Measurements from ENCODE around the gene METTL15.

DNA sequence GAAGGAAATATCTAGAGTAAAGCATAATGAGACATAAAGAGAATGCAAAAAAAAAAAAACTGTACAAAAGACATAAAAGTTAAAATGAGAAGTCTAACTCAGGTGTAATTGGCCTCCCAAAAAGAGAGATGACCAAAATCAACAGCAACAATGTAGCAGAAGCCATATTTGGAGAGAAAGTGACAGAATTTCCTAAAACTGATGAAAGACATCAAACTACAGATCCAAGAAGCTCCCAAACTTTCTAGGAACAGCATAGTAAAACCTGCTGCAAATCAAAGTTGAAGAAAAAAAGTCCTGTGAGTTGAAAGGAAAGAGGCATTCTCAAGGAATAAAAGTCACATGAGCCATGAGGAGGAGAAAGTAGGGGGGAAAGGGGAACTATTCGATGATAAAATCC lies 231.3 kb downstream of the METTL15 start:
- TF ChIP-seq TOX (CRISPR knock-in tag; IDR thresholded peaks at IDR 0.05; ENCODE audit: borderline replicate concordance) (no peak), ARNTL (CRISPR knock-in tag; IDR thresholded peaks at IDR 0.05; ENCODE audit: borderline replicate concordance, low read depth) (no peak)
- TF ChIP-seq, protein P1, sequence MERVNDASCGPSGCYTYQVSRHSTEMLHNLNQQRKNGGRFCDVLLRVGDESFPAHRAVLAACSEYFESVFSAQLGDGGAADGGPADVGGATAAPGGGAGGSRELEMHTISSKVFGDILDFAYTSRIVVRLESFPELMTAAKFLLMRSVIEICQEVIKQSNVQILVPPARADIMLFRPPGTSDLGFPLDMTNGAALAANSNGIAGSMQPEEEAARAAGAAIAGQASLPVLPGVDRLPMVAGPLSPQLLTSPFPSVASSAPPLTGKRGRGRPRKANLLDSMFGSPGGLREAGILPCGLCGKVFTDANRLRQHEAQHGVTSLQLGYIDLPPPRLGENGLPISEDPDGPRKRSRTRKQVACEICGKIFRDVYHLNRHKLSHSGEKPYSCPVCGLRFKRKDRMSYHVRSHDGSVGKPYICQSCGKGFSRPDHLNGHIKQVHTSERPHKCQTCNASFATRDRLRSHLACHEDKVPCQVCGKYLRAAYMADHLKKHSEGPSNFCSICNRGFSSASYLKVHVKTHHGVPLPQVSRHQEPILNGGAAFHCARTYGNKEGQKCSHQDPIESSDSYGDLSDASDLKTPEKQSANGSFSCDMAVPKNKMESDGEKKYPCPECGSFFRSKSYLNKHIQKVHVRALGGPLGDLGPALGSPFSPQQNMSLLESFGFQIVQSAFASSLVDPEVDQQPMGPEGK (CRISPR knock-in tag; IDR thresholded peaks at IDR 0.05; ENCODE audit: borderline replicate concordance), result no peak

Measured in SK-N-SH treated with all-trans-retinoic acid at 6 μM for 48 hours (cell line).